ENCODE data around the gene LY6G6D.

GRCh38 chr6:31692353-31692752 is 22.8 kb upstream of the LY6G6D start:
- TF ChIP-seq, protein P1, sequence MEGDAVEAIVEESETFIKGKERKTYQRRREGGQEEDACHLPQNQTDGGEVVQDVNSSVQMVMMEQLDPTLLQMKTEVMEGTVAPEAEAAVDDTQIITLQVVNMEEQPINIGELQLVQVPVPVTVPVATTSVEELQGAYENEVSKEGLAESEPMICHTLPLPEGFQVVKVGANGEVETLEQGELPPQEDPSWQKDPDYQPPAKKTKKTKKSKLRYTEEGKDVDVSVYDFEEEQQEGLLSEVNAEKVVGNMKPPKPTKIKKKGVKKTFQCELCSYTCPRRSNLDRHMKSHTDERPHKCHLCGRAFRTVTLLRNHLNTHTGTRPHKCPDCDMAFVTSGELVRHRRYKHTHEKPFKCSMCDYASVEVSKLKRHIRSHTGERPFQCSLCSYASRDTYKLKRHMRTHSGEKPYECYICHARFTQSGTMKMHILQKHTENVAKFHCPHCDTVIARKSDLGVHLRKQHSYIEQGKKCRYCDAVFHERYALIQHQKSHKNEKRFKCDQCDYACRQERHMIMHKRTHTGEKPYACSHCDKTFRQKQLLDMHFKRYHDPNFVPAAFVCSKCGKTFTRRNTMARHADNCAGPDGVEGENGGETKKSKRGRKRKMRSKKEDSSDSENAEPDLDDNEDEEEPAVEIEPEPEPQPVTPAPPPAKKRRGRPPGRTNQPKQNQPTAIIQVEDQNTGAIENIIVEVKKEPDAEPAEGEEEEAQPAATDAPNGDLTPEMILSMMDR (IDR thresholded peaks at IDR 0.05 in 4 of 5, conservative IDR thresholded peaks at IDR 0.05 in 1 of 5): no peak
- TF ChIP-seq POLR2A (IDR thresholded peaks at IDR 0.05): no peak

All from gastrocnemius medialis (tissue), 4 donors.